K562 (cell line): ENCODE data around the gene DNAAF8. TPM values are rescaled to one million over a fixed set of nuclear protein-coding genes. Genes with fewer than 3 reads are reported as not detected.
A peak's percentile ranks its signal among the peaks of the same experiment; 100 is the strongest.

Source experiments
- ATAC-seq: fragments of 200-7000 bp; cut with Tn5 transposase; 3 replicates; pipeline ENCODE4 v1.9.1; 2020; ENCODE audit warnings: moderate library complexity
- BruUV-seq: library from RNA; stranded (reverse); fragments of 400-500 nt; replicated peaks from 2 replicates; lab custom pipeline; 2021; lab: Mats Ljungman, UMichigan
- CTCF ChIA-PET: fragments of 300-600 bp; formaldehyde crosslinking; extraction: SDS; loops from one replicate; lab custom pipeline; 2021; ENCODE audit warnings: low intra/inter-chr PET ratio; lab: Yijun Ruan, JAX
- POLR2A ChIA-PET: fragments of 300-600, 350-650 bp; sonication (Branson Sonifier 250); formaldehyde crosslinking; extraction: SDS; loops from one replicate; lab custom pipeline; 2021; ENCODE audit warnings: antibody characterized with exemption, inconsistent platforms; lab: Yijun Ruan, JAX
- DNase-seq, 4 experiments: peaks; one replicate each; pipeline versions ENCODE4 v3.0.0 to v3.0.0-alpha.2; 2011 to 2018; ENCODE audit warnings: low spot score in 3 of 4, mixed read lengths in 3 of 4; ENCODE audit errors: extremely low read depth in 1 of 4
- FAIRE-seq: peaks from 2 replicates; lab custom pipeline; 2011; peaks lifted over from hg19 to GRCh38; lab: Jason Lieb, UNC
- H2AFZ ChIP-seq: 2 replicates; pipeline ENCODE4 v1.6.0; 2011; ENCODE audit warnings: low read depth, low read length, control low read depth, inconsistent platforms
- H3K27ac ChIP-seq: fragments of 200-600 bp; 3 replicates; pipeline ENCODE4 v1.8.0; 2011; ENCODE audit warnings: low read depth, mild to moderate bottlenecking, control low read depth, inconsistent platforms, low read length, moderate library complexity, mixed read lengths; ENCODE audit errors: extremely low read depth
- H3K27me3 ChIP-seq, 2 experiments: fragments of 300-600 bp in 1 of 2; 2 replicates in 1 of 2; 3 replicates in 1 of 2; pipeline versions ENCODE4 v1.6.0 to v1.8.0; 2011; ENCODE audit warnings: inconsistent platforms in 2 of 2, low read length in 2 of 2, mild to moderate bottlenecking in 1 of 2, mixed read lengths in 1 of 2, moderate library complexity in 1 of 2; ENCODE audit not compliant: control insufficient read depth in 2 of 2, insufficient read depth in 2 of 2
- H3K36me3 ChIP-seq: fragments of 300-600 bp; 3 replicates; pipeline ENCODE4 v1.8.0; 2011; ENCODE audit warnings: mild to moderate bottlenecking, low read length, inconsistent platforms; ENCODE audit not compliant: control insufficient read depth, insufficient read depth
- H3K4me1 ChIP-seq, 2 experiments: fragments of 200-600 bp in 1 of 2; replicated peaks in 1 of 2; 2 replicates in 1 of 2; 3 replicates in 1 of 2; pipeline versions ENCODE4 v1.5.1 to v1.8.0; 2011; ENCODE audit warnings: inconsistent platforms in 2 of 2, low read length in 2 of 2, mild to moderate bottlenecking in 1 of 2, mixed read lengths in 1 of 2, moderate library complexity in 1 of 2; ENCODE audit not compliant: control insufficient read depth in 2 of 2, insufficient read depth in 2 of 2
- H3K4me2 ChIP-seq: 2 replicates; pipeline ENCODE4 v1.6.1; 2011; ENCODE audit warnings: low read length, control low read depth, inconsistent platforms, mixed read lengths; ENCODE audit not compliant: insufficient read depth
- H3K4me3 ChIP-seq: fragments of 200-600 bp; sonication (generic), shearing (Covaris generic); 2 replicates; pipeline ENCODE4 v1.5.1; 2016; ENCODE audit warnings: control low read depth, inconsistent platforms
- H3K79me2 ChIP-seq: fragments of 200-600 bp; 3 replicates; pipeline ENCODE4 v1.8.0; 2011; ENCODE audit warnings: low read length, inconsistent platforms; ENCODE audit not compliant: control insufficient read depth, insufficient read depth
- H3K9ac ChIP-seq, 2 experiments: 2 replicates each; pipeline versions ENCODE4 v1.6.0 to v1.6.1; 2011; ENCODE audit warnings: low read depth in 2 of 2, low read length in 2 of 2, control low read depth in 1 of 2, inconsistent platforms in 1 of 2, mild to moderate bottlenecking in 1 of 2, mixed read lengths in 1 of 2; ENCODE audit not compliant: insufficient read depth in 1 of 2
- H3K9me1 ChIP-seq: one replicate; pipeline ENCODE4 v1.6.0; 2011; ENCODE audit warnings: inconsistent platforms, mild to moderate bottlenecking, low read length, moderate library complexity; ENCODE audit not compliant: control insufficient read depth, insufficient read depth
- H3K9me3 ChIP-seq: replicated peaks from 2 replicates; pipeline ENCODE4 v1.5.1; 2011; ENCODE audit warnings: low read depth, low read length, inconsistent platforms; ENCODE audit not compliant: control insufficient read depth, insufficient read depth
- H4K20me1 ChIP-seq: replicated peaks from 2 replicates; pipeline ENCODE4 v1.6.1; 2011; ENCODE audit warnings: low read length, inconsistent platforms, mixed read lengths; ENCODE audit not compliant: control insufficient read depth, insufficient read depth
- NR2C1 ChIP-seq, 2 experiments: fragments of 450-650 bp; IDR thresholded peaks; 2 replicates each; pipeline ENCODE4 v1.6.1; 2017; ENCODE audit warnings: mild to moderate bottlenecking in 2 of 2, antibody characterized with exemption in 1 of 2, inconsistent platforms in 1 of 2, missing compliant biosample characterization in 1 of 2, missing genetic modification characterization in 1 of 2
- NR2C2 ChIP-seq, 2 experiments: fragments of 200-800 bp in 1 of 2; sonication (Bioruptor generic) in 1 of 2; sonication (generic) in 1 of 2; formaldehyde crosslinking in 1 of 2; IDR thresholded peaks; 2 replicates each; pipeline versions ENCODE4 v1.6.1 to v1.8.0; 2016 to 2022; ENCODE audit warnings: mild to moderate bottlenecking in 1 of 2, missing compliant biosample characterization in 1 of 2, missing genetic modification characterization in 1 of 2, missing genetic modification reagents in 1 of 2
- POLR2G ChIP-seq: fragments of 200-400 bp; formaldehyde crosslinking; IDR thresholded peaks from 2 replicates; pipeline ENCODE4 v1.6.1; 2017; ENCODE audit warnings: low read depth, mild to moderate bottlenecking, antibody characterized with exemption, low read length, moderate library complexity
- TARDBP ChIP-seq: fragments of 450-650 bp; IDR thresholded peaks from 2 replicates; pipeline ENCODE4 v1.6.1; 2016
- ZNF436 ChIP-seq: fragments of 250-450, 450-650 bp; sonication (Bioruptor Pico); formaldehyde crosslinking; IDR thresholded peaks from 2 replicates; pipeline ENCODE4 v1.7.0; 2020; ENCODE audit warnings: mild to moderate bottlenecking
- ZNF778 ChIP-seq: fragments of 450-650 bp; formaldehyde crosslinking; IDR thresholded peaks from 2 replicates; pipeline ENCODE4 v1.4.0; 2020; ENCODE audit warnings: mild to moderate bottlenecking, moderate library complexity
- WGBS: fragments of 100-300 bp; shearing (Covaris generic); methylation state at CpG from one replicate; pipeline ENCODE4 v1.1.6; 2016; ENCODE audit warnings: low coverage, mixed read lengths; ENCODE audit not compliant: insufficient coverage; ENCODE audit errors: missing lambda C conversion rate; 5-methylcytosine and 5-hydroxymethylcytosine counted together
- in situ Hi-C: fragments of 300-500 bp; cut with MboI; formaldehyde crosslinking; loops from 4 replicates; pipeline ENCODE4 v1.15.0; 2018; ENCODE audit warnings: inconsistent platforms, mixed read lengths
- intact Hi-C: fragments of 100-400 bp; cut with micrococcal nuclease; formaldehyde crosslinking; loops from 2 replicates; pipeline ENCODE4 v1.14.2; 2022
- polyA plus RNA-seq, 8 experiments: library from polyadenylated mRNA; depleted of rRNA in 4 of 8; stranded (reverse) in 5 of 8; unstranded in 3 of 8; fragments of >200 nt; fragmentation: Nextera tagmentation in 2 of 8; fragmentation: Illumina TruSeq in 1 of 8; extraction: Ambion mirVana in 2 of 8; extraction: Trizol in 1 of 8; gene quantifications; 2 replicates each; pipeline versions ENCODE4 v1.2.1 to v1.2.3, GENCODE V29; 2011 to 2014; ENCODE audit warnings: inconsistent platforms in 1 of 8, missing spikeins in 1 of 8
- total RNA-seq, 7 experiments: library from RNA; depleted of rRNA in 6 of 7; stranded (reverse); fragments of >200 nt in 6 of 7; fragmentation: Illumina TruSeq in 2 of 7; extraction: Trizol in 2 of 7; gene quantifications; 2 replicates each; pipeline versions ENCODE4 v1.2.1 to v1.2.3, GENCODE V29; 2011 to 2021; ENCODE audit warnings: low replicate concordance in 1 of 7
- TF ChIP-seq, protein P1 (sequence below): sonication (generic); formaldehyde crosslinking; IDR thresholded peaks from 2 replicates; pipeline ENCODE4 v1.9.0; 2022; ENCODE audit warnings: mild to moderate bottlenecking, missing genetic modification reagents

The DNAAF8 gene
- total and polyA plus RNA-seq, 9 of the 15 experiments (the other 6 are each of a cell fraction or from before 2014, with no cell fraction given) = 0.04 to 0.12 (median 0.10) TPM; not detected in 6

GRCh38 chr16:4701791-4702465 lies 32.4 kb upstream of the DNAAF8 start:
- TF ChIP-seq POLR2G (0 out of 2 replicates have a peak, but pooled peaks have one; percentile 33), TARDBP (no peak), ZNF778 (CRISPR knock-in tag) (no peak)
- Histone ChIP-seq H3K4me2 (no peak overlapping the region), H3K9ac (0 out of 4 replicates have a peak overlapping the region, but pooled peaks of 1 of the 2 experiments have one; percentile 19), H3K4me3 (no peak overlapping the region), H2AFZ (no peak overlapping the region), H3K9me3 (no peaks in the 10 kb centered on the region), H3K4me1 (peaks cover 3 to 19% of the 10 kb centered on the region in 2 experiments; a peak in 3 of 5 replicates), H3K79me2 (no peaks in the 10 kb centered on the region), H4K20me1 (no peaks in the 10 kb centered on the region), H3K9me1 (peaks cover 3% of the 10 kb centered on the region), H3K36me3 (peaks cover 89% of the 10 kb centered on the region; the same call in 2 of the 3 replicates), H3K27ac (no peak overlapping the region), H3K27me3 (no peaks in the 10 kb centered on the region)
- ChIA-PET POLR2A (interaction anchor here (0.6 to 1.3 kb wide), 5 partner anchors 8 to 326 kb away, joined by 3 to 4 read pairs (median 3); partner anchors contain the start of gene ROGDI), CTCF (no interaction called here)
- FAIRE-seq = no peak
- intact Hi-C loops (no loop called here), in situ Hi-C loops (no loop called here)
- no peak for DNase-seq
- no TSS peak for BruUV-seq
- ATAC-seq = no peak
- WGBS = 81% methylated on average over 15 of the region's 17 CpGs

DNA sequence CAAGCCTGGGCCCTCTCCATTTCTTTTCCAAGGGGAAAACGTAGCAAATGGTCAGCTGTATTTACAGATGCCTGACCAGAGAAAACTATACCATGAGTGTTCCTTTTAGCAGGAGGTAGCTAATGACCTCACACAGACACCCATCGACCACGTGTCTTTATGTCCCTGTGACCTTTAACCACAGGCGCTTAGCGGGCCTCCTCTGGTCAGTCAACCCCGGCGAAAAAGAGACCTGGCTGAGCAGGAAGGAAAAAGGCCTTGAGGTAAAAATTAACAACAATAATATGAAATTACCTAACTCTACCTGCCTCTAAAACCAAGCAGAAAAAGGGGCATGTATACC lies 31.9 kb upstream of the DNAAF8 start:
- Histone ChIP-seq H3K36me3 (peaks cover 88% of the 10 kb centered on the region; the same call in 2 of the 3 replicates), H3K4me3 (no peak overlapping the region), H3K27ac (peak overlapping the region; percentile 38; the same call in 1 of the 3 replicates)
- intact Hi-C loops = no loop called here
- ChIA-PET POLR2A (interaction anchor here (0.6 to 1.3 kb wide), 2 partner anchors 100 to 325 kb away, joined by 3 to 4 read pairs; partner anchors contain the start of gene ROGDI), CTCF (no interaction called here)
- TF ChIP-seq NR2C1 (IDR thresholded peaks at IDR 0.05) (no peak), NR2C1 (tag; IDR thresholded peaks at IDR 0.05) (peak; percentile 47), ZNF436 (CRISPR knock-in tag) (no peak), NR2C2 (CRISPR knock-in tag; IDR thresholded peaks at IDR 0.05) (no peak), NR2C2 (tag; IDR thresholded peaks at IDR 0.05) (peak; percentile 56)
- TF ChIP-seq, protein P1, sequence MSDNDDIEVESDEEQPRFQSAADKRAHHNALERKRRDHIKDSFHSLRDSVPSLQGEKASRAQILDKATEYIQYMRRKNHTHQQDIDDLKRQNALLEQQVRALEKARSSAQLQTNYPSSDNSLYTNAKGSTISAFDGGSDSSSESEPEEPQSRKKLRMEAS (CRISPR knock-in tag) = 0 out of 2 replicates have a peak, but pooled peaks have one; percentile 31
- TF ChIP-seq, all 486 proteins: peak for 3
- no peak overlapping the region for H2AFZ ChIP-seq
- DNase-seq (peak in 1 of 4 experiments; percentile 42), ATAC-seq (no peak), FAIRE-seq (no peak)
- H3K9ac ChIP-seq = 0 out of 4 replicates have a peak overlapping the region, but pooled peaks of 1 of the 2 experiments have one; percentile 19
- WGBS = 33% methylated on average over 7 of the region's 7 CpGs
- BruUV-seq = no TSS peak
- no peaks in the 10 kb centered on the region for H3K9me3 ChIP-seq
- in situ Hi-C loops = no loop called here
- no peak overlapping the region for H3K4me2 ChIP-seq
- peaks cover 3 to 14% of the 10 kb centered on the region in 2 experiments; a peak in 3 of 5 replicates for H3K4me1 ChIP-seq
- no peaks in the 10 kb centered on the region for H3K27me3 ChIP-seq
- no peaks in the 10 kb centered on the region for H4K20me1 ChIP-seq
- H3K79me2 ChIP-seq = no peaks in the 10 kb centered on the region
- peaks cover 3% of the 10 kb centered on the region for H3K9me1 ChIP-seq
